Measurements from ENCODE around the gene DLGAP1.

Gene DLGAP1

DNA sequence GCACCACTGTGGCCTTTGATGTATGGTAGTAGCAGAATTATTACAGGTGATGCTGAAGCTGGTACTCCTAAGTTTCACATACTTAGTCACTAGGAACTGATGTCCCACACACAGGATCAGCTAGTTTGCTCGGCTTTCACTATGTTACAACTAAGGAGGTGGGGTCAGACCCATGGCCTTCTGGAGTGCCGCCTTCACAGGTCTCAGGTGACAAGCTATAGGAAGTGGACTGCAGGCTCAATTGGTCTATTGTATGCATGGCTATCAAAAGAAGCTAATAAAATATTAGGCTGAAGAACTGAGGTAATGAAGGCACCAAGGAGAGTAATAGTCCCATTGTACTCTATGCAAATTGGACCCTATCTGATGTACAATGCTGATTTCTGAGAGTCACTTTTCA, 170.6 kb downstream of the DLGAP1 start:
- no peak for DNase-seq

DNA sequence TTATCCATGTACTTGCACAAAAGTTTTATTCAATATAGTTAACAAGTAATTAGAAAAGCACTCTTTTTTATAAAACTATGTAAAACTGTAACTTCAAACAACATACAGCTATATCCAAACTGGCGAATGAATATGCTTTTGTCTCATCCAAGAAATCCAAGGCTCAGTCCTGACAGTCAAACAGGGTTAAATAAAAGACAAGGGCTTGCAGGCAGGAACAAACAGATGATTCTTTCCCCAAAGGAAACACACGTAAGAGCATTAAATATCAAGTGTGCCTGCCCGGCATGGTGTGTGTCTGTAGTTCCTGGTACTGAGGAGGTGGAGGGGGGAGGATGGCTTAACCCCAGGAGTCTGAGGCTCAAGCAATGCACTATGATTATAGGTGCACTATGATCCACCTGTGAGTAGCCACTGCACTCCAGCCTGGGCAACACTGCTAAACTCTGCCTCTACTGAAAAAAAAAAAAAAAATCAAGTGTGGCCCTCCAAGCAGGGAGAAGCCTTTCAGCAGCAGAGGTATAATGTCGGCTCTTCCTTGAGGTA, 171.3 kb downstream of the DLGAP1 start:
- DNase-seq: no peak

DNA sequence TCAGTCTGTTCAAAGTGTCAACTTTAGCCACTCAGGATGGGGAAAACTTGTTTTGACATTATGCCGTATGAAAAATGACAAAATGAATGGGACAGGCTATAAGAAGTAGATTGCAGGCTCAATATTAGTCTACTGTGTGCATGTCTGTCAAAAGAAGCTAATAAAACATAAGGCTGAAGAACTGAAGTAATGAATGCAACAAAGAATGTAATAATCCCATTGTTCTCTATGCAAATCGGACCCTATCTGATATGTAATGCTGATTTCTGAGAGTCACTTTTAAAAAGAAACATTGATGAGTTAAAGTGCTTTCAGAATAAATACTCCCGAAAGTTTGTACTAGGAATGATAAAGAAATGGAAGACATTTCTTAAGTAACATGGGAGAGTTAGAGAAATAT, 172.2 kb downstream of the DLGAP1 start:
- DNase-seq: no peak

DNA sequence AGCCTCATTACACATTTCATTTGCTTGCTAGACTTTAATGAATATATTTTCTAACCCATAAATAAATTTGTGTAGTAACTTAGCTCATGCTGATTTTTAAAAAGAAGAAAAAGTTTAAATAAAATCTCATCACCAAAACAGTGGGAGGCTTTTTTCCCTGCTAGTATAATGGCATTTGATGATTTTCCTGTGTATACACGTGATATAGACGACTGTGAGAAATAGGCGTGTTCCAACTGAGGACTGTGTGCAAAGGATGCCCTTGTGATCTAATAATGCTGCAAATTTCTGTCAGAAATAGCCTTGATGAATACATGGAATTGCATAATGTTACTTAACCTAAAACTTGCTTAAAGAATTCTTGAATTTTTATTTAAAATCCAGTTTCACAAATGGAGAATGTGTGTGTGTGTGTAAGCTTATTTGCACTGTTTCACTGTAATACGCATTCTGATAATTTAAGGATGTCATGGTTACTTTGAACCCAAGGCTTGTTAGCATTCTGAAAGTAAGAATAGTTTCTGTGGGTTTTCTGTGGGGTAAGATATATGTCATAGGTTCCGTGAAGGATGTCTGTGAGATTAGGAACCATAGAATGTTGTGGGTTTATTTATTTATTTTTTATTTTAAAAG, 178.0 kb downstream of the DLGAP1 start:
- DNase-seq: no peak

DNA sequence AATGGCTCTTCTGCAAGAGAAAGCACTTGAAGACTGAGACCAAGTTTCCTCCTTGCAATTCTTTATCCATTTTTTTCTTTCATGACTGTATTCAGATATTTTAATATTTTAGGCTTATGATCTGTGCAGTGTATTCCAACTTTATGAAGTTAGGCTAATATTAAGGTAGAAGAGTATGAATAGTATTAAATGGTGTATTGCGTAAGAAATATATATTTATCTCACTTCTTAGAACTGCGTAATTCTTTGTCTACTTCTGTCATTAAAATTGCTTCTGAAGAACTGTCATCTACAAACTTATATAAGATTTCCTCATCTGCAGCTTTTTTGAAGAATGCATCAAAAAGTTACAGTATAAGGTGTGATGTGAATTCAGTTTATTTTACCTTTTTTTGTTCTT, 183.2 kb downstream of the DLGAP1 start:
- DNase-seq: no peak

DNA sequence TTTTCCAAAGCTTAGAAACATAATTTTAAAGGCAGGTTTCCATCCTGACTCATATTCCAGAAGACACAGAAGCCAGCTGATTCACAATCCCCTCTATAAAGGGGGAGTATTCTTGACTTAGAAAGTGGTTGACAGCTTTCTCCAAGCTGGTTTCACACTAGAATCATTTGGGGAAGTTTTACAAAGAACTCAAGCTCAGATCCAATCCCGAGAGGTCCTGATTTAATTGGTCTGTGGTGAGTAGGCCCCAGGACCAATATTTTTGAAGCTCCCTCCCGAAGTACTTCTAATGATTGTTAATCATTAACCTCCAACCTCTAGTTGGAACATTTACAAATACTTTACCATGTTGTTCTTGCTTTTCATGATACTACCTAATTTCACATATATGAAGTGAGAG, 184.1 kb downstream of the DLGAP1 start:
- no peak for DNase-seq

DNA sequence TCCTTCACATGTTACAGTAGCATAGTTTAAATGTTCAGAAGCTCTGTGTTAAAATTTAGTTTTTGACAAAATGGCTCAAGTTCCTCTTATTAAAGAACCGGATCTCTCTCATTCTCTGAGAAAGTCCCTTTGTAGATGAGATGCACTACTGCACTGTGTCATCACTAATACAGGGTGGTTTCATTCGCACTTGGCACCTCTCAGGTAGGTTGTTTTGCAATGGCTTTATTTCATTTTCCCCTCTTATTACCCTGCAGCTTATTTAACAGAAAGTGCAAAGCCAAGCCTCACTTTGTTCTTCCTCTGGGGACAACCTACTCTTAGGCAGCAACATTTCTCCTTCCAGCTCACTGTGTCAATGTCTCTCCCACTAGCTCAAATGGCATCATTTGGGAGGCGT, 185.1 kb downstream of the DLGAP1 start:
- DNase-seq: no peak

DNA sequence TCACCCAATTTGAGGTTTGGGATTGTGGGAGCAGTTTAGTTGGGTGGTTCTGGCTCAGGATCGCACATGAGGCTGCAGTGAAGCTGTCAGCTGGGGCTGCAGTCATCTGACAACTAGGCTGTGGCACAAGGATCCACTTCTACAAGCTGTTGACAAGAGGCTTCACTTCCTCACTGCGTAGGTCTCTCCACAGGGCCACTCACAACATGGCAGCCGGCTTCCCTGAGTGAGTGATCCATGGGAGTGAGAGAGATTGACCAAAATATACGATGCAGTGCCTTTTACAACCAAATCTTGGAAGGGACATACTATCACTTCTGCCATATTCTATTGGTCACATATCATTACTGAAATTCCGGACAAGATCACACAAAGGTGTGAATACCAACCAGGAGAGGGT, 187.5 kb downstream of the DLGAP1 start:
- no peak for DNase-seq

DNA sequence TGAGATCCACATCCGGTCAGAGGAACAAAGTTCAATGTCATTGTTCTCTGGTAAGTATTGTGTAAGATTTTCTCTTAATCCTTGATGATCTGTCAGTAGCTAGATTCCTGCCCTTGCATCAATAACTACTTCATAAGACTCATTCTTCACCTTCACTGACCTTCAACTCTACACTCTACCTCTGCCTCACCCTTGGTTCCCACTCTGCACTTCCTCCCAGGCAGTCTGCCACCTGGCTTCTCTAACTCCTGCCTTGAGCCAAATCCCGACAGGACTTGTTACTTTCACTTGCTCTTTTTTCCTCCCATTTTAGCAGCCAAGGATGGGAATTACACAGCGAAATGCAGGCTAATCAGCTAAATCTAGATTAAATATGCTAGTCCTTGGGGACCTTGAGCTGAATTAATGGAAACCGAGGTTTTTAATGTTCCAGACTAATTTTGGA, 190.7 kb downstream of the DLGAP1 start:
- no peak for DNase-seq

DNA sequence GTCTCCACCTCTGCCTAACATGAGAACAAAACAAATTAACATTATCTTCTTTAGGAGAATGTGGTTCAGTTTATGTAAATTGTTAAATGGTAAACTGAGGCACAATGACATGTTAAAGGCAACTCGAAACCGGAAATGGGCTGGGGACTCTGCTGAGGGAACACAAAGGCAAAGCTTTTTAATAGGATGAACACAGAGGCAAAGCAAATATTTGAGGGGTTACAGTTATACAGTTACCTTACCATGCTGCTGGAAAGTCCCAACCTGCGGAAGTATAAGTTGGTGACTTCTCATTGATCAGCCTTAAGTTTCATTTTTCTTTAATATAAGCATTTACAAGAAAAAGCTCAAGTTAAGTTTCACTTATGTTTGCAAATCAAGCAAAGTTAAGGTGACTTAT, 195.0 kb downstream of the DLGAP1 start:
- no peak for DNase-seq

DNA sequence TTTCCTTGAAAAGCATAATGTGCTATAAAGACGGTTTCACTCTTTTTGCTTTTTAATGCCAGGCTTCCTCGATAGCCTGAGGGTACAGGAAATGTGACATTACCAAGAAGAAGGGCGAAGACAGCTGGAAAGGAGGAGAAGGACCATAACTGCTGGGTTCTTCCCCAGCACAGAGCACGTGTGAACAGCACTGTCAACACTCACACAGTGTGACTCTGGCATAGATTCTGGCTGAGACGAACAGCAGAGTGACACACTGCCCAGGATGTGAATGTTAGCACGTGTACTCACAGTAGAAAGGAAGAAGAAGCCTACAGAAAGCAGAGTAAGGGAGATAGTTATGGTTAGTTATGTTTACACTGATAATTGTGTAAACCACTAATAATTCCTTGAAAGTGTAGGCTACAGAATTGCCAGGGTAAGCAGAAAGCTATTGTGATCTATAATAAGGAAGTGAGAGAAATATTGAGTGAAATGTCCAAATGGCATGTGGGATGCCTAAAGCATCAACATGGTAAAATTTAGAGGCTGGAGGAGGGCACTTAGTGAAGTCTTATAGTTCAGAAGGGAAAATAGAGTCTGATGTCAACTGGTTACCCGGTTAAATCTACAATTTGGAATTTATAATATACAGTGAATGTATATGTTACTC, 198.2 kb downstream of the DLGAP1 start:
- no peak for DNase-seq

DNA sequence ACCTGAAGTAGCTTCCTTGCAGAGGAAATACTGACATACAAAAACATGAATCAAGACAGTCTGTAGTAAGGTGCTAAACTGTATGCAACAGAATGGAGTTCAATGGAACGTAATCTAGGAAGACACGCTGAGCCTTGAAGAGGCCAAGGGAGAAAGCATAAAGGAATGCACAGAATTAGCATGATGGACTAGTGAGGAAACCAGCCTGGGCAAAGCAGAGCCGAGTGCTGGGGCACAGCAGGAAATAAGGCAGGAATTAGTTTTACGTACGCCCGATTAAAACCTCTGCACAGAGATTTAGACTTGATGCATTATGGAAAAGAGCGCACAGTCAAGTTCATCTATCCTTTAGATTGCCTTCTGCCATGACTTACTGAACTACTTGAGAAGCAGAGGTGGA, 200.3 kb downstream of the DLGAP1 start:
- DNase-seq: no peak

DNA sequence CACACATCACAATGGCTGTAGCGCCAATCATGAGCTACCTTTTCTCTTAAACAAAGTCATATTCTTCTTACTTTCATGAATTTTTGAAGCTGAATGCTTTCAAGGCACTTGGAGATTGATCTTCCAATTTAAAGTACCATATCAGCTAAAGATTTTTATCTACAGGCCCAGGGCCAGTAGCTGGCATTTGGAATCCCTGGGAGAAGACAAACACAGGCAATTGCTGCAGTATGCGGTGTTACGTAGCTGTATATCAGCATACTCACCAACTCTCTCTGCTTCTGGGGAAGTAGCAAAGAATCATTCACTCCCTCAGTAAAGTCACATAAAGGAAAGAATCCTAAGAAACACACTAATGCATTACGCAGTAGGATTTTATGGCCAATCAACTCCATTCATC, 202.3 kb downstream of the DLGAP1 start:
- DNase-seq: no peak

DNA sequence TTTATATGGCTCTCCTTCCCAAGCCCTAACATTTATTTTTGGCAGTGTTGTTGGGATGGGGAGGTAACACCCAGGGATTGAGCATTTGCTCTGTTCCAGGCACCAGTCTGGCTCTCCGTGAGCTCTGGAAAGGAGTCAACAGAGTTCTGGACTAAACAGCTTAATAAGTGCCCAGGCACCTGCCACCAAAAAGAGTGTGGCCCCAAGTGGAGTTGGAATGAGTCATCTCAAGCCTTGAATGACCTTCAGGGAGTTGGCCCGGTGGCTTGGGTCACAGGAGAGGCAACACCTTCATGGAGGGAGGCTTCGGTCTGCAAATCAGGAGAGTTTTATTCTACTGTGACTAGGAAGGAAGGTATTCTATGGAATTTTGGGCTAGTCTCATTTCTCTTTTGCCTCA, 203.2 kb downstream of the DLGAP1 start:
- DNase-seq: no peak

DNA sequence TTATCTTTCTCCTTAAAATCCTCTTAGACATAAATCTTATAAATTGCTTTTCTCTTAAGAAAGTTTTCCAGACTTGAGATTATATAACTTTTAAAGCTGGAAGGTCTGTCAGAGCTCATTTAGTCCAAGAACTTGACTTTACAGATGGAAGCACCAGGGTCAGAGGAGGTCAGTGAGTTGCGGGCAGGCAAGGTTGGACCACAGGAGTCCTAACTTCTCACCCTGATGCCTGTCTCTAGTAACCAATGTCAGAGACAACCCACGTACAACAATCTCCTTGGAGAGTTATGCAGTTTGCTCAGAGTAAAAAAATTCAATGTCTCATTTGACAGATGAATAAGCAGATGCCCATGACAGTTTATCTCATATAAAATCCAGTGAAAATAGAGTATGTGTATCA, 203.9 kb downstream of the DLGAP1 start:
- no peak for DNase-seq

DNA sequence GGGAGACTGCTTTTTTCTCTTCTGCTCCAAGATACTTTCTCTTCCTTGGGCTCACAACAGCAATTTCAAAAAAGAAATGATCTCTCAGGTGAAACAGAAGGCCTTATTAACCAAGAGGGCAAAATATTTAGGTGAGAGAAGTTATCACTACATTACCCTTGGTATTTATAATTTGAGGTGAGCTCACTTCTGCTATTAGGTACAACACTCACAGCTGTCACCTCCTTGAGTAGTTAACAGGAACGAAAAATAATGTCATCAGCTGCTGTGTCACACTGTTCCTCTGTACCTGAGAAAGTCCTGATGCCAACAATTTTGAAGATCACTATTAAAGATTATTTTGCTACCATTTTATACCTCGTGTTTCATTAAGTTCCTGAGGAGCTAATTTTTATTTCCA, 205.0 kb downstream of the DLGAP1 start:
- DNase-seq: no peak

DNA sequence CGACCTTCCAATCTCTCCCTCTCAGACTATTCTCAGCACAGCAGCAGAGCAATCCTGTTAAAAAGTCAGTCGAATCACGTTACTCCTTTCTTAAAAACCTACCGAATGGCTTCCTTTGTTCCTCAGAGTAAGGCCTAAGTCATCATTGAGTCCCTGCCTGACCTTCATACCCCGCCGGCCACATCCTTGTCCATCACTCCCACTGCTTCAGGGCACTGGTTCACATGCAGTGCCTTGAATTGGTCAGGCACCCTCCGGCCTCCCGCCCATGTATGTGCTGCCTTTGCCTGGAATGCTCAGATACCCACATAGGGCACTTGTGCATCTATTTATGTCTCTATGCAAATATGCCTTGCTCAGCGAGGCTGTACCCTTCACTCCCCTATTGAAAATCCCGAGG, 206.4 kb downstream of the DLGAP1 start:
- no peak for DNase-seq

DNA sequence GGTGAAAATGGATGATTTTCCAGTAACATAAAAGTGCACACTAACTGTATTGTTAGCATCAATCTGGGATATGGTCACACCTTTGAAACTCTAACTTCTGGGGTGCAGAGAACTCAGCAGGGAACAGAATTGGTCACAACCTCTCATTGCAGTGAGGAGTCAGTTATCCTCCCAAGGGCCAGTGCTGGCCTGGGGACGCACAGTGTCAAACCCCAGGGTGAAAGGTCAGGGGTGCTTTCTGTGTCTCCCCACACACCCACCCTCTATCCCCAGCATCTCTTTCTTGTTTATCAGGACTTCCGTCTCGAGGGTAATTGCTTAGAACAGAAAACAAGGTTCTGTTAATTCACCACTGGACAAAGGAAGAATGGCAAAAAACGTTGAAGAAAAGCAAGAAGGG, 208.7 kb downstream of the DLGAP1 start:
- no peak for DNase-seq

DNA sequence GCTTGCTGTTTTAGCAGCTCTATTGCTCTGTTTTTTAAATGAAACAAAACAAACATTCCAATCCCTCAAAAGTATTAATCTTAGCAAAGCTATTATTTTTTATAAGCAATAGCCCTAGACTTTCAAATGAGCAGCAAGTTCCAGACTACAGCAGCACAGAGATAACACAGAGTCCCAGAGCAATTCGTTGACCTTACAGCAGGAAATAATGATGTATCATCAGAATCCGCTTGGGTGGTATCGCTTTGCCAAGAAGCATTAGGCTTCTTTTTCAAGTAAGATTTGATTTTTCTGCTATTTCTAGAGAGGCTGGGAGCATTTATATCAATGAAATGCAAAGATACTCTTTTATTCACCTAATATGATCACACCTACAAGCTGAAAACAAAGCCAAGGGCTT, 209.7 kb downstream of the DLGAP1 start:
- DNase-seq: no peak

DNA sequence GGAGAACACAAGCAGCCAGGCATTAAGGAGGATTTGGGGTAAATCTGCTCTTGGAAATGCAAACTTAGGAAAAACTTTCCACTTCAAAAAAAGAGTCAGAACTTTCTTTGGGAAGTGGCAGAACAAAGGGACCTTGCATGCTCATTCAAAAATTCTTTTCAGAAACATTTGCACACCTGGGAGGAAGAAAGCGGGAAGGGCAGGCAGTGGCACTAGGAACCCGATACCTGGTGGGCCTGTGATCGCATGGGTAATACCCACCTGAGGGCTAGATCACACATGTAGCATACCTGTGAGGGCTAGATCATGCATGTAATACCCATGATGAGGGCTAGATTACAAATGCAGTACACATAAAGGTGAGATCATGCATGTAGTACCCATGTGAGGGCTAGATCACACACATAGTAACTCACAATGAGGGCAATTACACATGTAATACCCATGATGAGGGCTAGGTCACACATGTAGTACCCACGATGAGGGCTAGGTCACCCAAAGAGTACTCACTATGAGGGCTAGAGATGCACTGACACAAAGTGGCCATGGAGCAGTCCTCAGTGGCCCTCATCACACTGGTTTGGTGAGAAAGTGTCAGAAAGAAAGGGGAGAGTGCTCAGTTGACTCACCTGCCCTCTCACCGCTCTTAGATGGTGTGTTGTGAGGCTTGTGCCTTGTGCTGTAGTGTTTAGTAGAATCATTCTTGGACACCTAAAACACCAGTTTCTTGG, 212.5 kb downstream of the DLGAP1 start:
- DNase-seq: no peak

DNA sequence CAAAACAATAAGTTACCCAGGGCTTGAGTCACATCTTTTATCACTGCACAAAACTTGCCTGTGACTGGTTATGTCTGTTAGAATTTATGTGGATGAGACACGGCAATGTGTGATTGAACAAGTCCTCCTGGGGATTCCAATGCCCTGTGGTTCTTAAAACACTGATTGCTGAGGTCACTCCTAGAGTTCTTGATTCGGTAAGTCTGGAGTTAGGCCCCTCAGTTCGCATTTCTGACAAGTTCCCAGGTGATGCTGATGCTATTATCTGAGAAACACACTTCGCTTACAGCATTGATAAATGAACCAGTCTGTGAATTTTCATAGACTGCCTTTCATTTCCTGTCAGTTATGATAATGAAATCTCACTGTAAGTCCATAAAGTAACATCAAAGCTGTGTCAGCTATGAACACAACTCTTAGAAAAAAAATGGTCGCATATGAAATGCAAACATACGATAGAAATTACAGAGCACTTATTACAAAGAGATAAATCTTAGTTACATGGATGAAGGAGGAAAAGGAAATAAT, 214.0 kb downstream of the DLGAP1 start:
- no peak for DNase-seq

DNA sequence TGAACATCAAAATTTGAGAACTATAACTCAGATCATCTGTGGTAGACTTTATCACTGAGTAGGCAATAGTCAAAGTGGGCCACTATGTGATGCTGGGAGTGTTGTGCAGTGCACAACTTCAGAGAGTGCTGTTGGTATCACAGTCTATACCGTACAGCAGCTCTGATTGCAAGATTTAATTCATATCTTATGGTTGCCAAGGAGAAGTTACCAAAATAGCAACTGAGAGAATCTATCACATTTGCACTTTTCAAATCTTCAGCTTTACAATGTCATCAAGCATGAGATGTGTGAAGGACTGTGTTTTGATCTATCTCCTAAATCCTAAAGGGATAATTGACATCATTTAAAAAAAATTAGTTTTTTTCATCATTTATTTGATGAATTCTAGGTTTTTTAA, 216.1 kb downstream of the DLGAP1 start:
- no peak for DNase-seq

DNA sequence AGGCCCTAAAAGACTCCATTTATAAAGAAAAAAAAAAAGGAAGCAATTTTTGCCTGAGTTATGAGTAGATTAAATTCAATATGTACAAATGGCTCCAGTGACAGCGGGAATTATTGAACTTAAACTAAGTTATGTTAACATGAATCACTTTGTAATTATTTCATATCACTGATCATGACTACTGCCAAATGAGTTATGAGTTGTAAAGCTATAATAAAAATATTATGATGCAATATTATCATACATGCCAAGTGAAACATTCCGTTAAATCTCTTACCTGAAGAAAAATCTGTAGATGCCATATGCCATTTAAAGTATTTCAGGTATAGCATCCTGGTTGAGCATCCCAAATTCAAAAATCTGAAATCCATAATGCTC, 217.5 kb downstream of the DLGAP1 start:
- DNase-seq: no peak

Measured in GDM1 (cell line).